GM18517 (cell line): ENCODE data around the gene CALML5.

Source experiments
- ATAC-seq: cut with Tn5 transposase; IDR thresholded peaks from one replicate; pipeline ENCODE4 v1.9.1; 2021; ENCODE audit warnings: mild to moderate bottlenecking, moderate library complexity; ENCODE audit not compliant: unreplicated experiment

Gene CALML5, protein sequence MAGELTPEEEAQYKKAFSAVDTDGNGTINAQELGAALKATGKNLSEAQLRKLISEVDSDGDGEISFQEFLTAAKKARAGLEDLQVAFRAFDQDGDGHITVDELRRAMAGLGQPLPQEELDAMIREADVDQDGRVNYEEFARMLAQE

DNA sequence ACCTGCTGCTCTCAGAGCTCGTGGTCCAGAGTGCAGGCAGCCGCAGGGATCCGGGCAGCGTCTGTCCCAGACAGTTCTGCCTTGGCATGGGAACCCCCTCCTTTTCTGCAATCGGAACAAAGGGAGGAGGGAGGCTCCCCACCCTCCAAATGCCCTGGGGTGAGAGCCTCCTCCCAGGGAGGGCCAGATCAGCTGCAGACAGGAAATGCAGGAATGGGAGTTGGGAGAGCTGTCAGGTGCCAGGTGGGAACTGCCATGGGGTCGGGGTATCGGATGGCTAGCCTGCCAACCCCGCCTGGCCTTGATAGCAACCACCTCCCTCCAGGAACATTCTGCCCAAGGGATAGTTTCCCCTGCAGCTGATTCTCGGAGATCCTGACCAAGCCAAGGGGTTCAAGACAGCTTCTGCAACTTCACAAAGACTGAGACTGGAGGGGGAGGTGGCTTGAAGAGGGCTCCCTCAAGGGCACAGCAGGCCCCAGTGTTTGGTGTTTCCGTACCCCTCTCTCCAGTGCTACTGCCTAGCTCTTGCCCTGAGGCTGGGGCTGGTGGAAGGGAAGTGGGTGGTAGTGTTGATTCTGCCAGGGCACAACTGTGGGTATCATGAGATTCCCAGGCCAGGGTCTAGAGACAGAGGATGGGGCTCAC, at the start of gene CALML5:
Gene CALML5 (minus strand): TSS at position 78 of the 648 bp plus-strand sequence. CDS start 132 bp downstream, outside the sequence.
- ATAC-seq: no peak

DNA sequence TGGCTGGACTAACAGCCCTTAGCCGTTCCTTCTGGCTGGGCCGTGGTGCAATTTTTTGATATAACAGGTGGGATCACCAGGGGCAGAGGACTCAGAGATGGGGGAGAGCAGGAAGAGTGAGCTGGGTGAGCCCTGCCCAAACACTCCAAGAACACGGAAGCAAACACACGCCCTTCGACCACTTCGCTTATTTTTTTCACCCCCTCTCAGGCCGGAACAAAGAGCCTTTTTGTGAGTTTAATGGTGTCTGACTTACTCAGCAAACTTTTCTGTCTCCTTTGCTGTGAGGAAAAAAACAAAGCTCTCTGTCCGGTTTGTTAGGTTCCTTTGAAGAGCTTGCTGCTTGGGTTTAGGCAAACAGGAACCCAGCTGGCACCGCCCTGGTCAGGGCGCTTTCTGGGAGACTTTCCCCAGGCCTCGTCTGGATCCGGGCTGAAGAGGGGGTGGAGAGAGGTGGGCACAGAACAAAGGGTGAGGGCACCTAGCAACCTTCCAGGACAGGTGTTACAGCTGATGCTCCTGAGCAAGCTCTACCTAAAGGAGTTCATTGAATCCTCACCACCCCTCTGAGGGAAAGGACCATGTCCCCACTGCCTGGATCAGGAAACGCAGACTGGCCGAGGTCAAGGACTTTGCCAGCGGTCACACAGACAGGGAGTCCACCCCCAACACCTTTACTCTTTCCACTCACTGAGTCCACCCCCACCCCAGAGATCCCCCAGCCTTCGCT, 48.7 kb upstream of the CALML5 start:
- no peak for ATAC-seq

DNA sequence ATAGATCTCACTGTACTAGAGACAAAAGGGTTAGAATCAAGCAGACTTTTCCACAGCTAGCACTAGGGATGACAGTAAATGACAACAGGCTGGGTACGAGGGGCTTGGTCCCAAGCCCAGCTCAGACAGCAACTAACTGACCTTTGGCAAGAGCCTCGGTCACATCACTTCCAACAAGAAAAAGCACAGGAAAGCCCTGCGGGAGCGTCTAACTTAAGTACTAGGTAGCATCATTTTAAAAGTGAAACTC, 48.2 kb upstream of the CALML5 start:
- ATAC-seq: no peak

DNA sequence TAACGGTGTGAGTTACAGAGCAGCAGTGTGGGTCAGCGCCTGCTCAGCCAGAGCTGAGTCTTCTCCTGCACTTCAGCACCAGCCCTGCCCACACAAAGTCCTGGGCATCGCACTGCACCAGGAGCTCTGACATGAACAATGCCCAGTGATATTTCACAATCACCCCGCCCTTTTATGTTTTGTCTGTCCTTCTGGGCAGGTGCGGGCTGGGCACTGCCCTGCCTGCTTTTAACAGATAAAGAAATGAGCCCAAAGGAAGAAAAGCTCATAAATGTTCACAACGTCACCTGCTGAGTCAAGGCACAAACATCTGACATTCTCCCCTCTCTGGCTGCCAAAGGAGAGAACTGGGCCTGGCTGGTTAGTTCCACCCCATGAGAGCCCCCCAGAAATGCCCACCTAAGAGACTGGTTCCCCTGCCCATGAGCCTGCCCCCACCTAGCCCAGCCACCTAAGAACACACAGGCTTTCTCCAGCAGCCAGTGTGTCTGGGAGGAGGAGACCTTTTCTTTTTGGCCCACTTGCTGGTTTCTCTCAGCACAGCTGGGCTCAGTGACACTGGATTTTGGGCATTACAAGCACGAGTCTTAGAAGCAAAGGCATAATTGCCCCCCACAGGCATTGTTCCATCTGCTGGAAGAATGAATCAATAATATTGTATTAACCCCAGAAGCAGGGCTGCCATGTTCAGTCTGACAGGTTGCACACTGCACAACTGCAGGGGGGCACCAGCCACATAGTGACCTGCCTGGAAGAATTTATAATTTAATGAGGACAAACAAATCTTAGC, 47.7 kb upstream of the CALML5 start:
- no peak for ATAC-seq

DNA sequence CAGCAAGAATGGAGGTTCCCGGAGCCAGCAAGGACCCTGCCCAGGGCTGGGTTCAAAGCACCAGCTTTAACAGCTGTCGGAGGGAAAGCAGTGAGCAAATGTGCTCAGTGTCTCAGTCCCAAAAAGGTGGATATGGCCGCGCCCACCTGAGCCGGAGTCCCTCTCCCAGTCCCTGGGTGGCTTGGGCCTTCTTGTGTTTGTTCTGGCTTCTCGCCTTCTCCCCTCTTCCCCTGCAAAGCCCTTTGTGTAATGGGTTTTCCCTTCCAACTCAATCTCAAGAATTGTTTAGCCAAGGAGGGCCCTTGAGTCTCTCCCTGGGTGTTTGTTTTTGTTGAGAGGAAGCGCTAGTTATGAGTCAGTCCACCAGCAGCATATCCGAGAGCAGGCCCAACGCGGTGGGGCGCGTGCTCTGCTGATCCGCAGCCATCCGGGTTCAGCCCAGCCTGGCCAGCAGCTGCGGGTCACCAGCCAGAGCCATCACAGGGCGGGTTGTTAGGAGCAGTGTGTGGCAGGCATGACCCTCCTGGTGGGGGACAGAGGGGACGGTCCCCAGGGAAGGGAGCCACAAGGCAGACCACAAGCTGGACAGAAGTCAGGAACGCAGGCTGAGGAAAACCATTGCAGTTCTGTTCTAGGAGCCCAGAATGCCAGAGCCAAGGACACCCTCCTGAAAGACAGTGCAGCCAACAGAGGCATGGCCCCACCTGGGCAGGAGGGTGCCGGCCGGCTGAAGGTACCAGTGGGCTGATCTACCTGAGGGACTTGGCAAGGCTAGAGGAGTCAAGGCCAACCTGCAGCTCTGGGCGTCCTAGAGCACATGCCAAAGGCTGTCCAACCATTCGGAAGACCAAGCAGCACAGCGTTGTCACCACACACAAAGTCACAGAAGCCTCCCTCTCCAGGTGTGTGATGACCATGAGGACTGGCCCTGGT, 46.7 kb upstream of the CALML5 start:
- ATAC-seq: no peak

DNA sequence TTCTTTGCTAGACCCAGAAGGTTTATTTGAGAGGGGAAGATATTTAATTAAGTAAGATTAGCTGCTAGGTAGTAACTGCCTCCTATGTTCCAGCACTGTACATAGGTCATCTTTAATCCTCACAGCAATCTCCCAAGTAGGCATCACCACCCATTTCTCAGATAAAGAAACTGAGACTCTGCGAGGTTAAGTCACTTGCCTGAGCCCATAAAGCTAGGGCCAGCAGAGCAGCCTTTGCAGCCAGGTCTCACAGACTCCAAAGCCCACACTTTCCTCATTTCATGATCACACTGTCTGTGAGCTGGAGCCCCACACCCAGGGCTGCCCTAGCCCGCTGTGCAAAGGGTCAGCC, 46.0 kb upstream of the CALML5 start:
- no peak for ATAC-seq

DNA sequence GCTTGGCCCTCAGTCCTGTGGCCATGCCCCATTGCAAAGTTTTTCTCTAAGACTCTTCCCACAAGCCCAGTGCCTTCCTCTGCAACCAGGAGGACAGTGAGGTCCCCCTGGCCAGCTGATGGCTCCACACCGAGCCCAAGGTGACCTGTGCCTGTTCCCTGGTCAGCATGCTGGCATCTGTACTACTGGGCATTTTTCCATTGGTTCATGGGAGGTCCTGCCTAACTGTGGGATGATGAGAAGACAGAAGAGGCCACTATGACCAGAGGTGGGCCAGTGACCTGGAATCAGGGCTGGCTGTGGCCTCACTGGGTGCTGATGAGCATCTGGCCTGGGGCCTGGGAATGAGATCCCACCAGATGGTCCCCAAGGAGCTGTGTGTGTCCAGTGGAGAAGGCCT, 45.6 kb upstream of the CALML5 start:
- no peak for ATAC-seq

DNA sequence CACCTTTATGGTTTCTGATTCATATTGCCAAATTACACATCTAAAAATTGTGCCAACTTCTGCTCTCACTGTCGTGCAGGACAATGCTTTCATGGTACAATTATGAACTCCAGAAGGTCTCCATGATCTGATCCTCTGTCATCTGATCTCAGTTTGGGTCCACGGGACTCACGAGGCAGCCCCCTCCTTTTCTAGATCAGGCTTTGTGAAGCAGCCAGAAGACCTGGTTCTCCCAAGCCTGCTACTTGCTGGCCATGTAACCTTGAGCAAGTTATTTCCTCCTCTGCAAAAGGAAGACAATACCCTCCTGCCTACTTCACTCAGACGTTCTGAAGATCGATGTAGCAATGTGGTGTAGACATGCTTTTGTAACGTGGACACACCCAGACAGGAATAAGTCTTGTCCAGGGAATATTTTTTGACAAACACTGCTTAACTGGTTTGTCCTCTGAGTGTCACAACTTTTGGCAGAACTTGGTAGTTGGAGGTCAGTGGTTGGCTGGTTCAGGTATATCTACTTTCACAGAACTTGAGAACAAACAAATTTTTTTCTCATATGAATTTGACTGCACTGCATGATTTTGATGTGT, 44.9 kb upstream of the CALML5 start:
- ATAC-seq: no peak

DNA sequence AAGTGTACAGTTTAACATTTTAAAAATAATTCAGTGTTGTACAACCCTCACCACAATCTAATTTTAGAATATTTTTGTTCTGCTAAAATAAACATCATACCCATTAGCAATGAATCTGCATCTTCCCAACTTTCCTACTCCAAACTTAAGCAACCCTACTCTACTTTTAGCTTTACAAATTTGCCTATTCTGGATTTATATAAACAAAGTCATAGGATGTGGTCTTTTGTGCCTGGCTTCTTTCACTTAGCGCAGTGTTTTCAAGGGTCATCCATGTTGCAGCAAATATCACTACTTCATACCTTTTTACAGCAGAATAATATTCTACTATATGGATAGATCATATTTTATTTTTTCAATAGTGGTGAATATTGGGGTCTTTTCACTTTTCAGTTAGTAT, 44.3 kb upstream of the CALML5 start:
- ATAC-seq: no peak

DNA sequence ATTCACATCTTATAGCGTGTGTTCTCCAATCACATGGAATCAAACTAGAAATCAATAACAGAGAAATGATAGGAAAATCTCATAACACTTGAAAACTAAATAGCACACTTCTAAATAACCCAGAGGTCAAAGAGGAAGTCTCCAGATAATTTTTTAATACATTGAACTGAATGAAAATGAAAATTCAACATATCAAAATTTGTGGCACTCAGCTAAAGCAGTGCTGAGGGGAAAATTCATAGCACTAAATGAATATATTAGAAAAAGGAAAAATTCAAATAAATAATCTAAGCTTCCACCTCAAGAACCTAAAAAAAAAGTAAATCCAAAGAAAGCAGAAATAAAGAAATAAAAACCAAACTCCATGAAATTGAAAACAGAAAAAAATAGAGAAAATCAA, 42.7 kb upstream of the CALML5 start:
- no peak for ATAC-seq

DNA sequence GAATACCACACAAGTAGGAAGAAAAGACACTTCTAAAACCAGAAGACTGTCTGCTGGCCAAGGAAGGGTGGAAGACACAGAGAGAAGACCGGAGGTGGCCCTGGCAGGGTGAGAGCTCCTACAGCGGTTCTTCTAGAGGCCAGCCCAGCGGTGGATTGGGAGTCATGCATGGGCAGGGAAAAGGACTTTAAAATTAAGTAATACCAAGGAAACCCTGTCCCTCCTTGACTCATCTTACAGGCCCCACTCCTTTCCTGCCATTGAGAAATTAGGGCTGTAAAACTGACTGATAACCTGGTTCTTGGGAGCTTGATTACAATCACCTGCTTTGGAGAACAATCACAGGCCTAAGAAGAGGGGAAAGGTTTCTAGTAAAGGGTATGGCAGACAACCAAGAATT, 41.5 kb upstream of the CALML5 start:
- no peak for ATAC-seq

DNA sequence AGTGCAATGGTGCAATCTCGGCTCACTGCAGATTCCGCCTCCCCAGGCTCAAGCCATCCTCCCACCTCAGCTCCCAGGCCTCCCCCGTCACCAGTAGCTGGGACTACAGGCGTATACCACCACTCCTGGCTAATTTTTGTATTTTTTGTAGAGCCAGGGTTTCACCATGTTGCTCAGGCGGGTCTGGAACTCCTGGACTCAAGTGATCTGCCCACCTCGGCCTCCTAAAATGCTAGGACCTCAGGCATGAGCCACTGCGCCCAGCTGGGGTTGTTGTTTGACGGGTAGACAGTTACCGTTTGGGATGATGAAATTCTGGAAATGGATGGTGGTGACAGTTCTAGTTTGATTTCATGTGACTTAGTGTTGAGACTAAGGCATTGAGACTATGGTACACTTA, 40.7 kb upstream of the CALML5 start:
- ATAC-seq: no peak

DNA sequence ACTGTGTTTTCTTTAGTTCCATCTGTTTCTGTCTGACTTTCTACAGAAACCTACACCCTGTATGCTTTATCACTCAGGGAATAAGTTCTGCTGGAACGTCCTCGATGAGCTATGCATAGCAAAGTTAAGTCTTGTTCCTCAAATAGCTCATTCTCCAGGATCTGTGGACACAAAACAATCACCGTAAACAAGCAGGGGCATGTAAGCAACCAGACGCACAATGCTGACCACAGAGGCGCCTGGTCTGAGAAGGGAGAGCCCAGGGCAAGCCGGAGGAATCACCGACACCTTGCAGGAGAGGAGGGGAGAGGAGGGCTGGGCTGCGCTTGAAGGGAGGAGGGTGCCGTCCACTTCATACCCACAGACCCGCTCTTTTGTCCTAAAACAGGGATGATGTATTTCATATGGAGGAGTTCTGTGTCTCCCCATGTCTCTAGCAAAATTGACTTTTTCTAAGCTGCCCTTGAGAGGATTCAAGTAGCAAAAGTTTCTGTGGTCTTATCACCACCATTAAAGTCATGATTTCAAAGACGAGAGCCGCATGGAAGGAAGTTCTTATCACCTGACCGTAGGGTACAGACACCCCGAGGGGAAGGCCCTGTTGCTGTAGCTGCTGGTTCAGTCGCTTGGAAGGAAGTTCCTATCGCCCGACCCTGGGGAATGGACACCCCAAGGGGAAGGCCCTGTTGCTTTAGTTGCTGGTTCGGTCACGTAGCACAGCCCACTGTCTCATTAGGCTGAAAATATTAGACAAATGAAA, 39.7 kb upstream of the CALML5 start:
- no peak for ATAC-seq

DNA sequence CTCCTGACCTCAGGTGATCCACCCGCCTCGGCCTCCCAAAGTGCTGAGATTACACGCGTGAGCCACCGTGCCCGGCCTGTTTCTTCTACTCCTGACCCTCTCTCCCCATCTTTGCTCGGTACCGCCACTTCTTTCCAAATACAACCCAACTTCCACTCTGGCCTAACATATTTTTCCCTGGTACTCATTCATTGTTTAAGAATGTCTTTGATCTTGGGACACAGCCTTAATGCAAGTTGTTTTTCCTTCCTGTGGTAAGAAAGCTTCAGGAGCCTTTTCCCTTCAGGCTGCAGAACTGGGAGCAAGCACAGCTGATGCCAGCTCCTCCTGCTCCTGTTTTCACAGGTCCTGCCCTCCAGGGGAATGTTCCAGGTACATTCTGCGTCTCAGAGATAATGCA, 39.1 kb upstream of the CALML5 start:
- no peak for ATAC-seq

DNA sequence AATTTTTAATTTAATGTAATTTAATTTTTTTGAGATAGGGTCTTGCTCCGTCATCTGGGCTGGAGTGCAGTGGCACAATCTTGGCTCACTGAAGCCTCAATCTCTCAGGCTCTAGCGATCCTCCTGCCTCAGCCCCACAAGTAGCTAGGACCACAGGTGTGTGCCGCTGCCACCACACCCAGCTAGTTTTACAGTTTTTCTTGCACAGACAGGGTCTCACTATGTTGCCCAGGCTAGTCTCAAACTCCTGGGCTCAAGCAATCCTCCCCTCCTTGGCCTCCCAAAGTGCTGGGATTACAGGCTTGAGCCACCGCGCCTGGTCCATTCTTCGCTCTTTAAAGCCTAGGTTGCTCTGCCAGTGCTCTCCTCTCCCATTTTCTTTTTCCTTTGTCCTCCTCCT, 38.3 kb upstream of the CALML5 start:
- ATAC-seq: no peak

DNA sequence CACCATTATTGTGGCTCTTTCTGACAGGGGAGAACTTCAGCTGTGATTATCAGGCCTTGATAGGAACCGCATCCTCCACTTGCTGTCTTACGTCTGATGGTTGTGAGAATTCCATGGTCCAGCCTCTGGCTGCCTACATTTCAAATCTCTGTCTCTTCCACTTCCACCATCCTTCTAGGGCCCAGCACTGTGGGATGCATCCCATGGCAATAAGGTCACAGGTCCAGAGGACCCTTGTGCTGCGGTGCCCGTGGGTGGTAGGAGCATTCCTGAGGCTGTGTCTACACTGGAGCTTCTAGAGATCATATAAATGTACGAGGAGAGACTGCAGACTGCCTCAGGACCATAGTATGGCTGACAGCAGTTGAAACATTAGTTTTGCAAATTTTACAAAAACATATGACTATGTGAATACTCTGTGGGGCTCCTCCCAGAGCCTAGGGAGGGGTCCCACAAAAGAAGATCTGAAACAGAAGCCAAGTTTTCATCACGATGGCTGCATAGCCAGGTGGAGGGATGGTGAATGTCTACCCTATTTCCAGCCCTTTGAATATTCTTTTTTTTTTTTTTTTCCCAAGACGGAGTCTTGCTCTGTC, 37.2 kb upstream of the CALML5 start:
- no peak for ATAC-seq

DNA sequence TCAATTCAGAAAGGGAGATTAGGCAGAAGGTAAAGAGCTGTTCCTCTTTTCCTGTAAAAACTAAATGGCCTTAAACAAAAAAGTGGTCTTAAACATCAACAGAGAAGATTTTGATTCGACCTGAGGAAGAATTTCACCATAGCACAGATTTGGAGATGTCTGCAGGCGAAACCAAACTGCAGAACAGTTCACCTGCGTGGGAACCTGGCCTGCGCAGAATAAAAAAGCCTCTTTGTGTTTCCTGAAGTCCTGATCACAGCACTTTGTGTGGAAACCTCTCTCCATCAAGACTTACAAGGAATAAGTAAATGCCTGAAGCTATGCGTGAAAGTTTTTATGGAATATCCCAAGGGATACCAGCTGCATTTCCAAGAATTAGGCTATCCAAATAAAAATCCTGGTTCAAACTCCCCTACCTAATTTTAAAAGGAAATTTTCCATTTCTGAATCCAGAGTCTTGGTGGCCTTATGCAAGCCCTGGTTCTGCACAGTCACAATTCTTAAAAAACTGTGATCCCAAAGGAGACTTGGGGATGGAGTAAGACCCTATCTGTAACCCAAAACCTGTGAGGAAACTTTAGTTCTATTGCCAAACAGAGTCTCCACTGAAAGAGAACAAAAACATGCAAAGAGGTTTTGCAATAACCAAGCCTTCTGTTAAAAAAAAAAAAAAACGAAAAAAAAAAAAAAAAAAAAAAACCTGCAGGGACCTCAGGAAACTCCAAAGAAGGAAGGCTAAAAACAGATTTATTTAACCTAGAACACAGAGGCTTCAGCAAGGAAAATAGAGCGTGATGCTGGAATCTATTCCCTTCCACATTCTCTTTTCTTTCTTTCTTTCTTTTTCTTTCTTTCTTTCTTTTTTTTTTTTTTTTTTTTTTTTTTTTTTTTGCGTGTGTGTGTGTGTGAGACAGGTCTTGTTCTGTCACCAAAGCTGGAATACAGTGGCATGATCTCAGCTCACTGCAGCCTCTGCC, 35.8 kb upstream of the CALML5 start:
- ATAC-seq: no peak
